ENCODE results near the gene MEF2C. TPM values are rescaled to one million over a fixed set of nuclear protein-coding genes. Genes with fewer than 3 reads are reported as not detected.
A peak's percentile ranks its signal among the peaks of the same experiment; 100 is the strongest.

The MEF2C gene
- total and polyA plus RNA-seq, 2 experiments from 2014 or later: 3.2 to 3.4 TPM

- in situ Hi-C loops (cut with MboI): loop anchor here (10.0 to 25.0 kb wide), 2 partner anchors 546 to 909 kb away; no protein-coding TSS in a partner anchor
- H3K27ac ChIP-seq: no peak overlapping the region
- H3K9me3 ChIP-seq (ENCODE audit: low read depth): no peaks in the 10 kb centered on the region
- H3K27me3 ChIP-seq (replicated peaks; ENCODE audit: insufficient read depth): peaks cover 95% of the 10 kb centered on the region
- no peak overlapping the region for H2AFZ ChIP-seq
- no peaks in the 10 kb centered on the region for H3F3A ChIP-seq (ENCODE audit: insufficient read depth)
- no peak overlapping the region for H3K4me2 ChIP-seq (ENCODE audit: unreplicated experiment)
- H3K9ac ChIP-seq: no peak overlapping the region
- no peaks in the 10 kb centered on the region for H3K36me3 ChIP-seq (ENCODE audit: low read depth)
- 7 to 10% methylated on average over 30 to 31 of the region's 31 CpGs for WGBS, 2 experiments (ENCODE audit: low coverage in 1 of 2, low lambda C conversion rate in 2 of 2, missing lambda C conversion rate in 2 of 2)
- DNase-seq: peak; percentile 28
- H4K20me1 ChIP-seq (ENCODE audit: insufficient read depth): no peaks in the 10 kb centered on the region
- H3K4me3 ChIP-seq: no peak overlapping the region
- H3K9me2 ChIP-seq (ENCODE audit: insufficient read depth): no peaks in the 10 kb centered on the region
- TF ChIP-seq EZH2phosphoT487 (IDR thresholded peaks at IDR 0.05; ENCODE audit: insufficient read depth, low read depth) (peak; percentile 77; the same call in 1 of the 2 replicates), EZH2 (IDR thresholded peaks at IDR 0.05; ENCODE audit: insufficient read depth, poor library complexity, severe bottlenecking) (no peak)
- H3K79me2 ChIP-seq (ENCODE audit: insufficient read depth): no peaks in the 10 kb centered on the region
- H3K4me1 ChIP-seq (ENCODE audit: insufficient read depth): no peaks in the 10 kb centered on the region
Observed at GRCh38 chr5:88683506-88684135, 199.4 kb downstream of the MEF2C start.

- Histone ChIP-seq H3K9me2 (ENCODE audit: insufficient read depth) (no peaks in the 10 kb centered on the region), H3K36me3 (ENCODE audit: low read depth) (no peaks in the 10 kb centered on the region), H3K27me3 (replicated peaks; ENCODE audit: insufficient read depth) (peaks cover 93% of the 10 kb centered on the region), H3K9ac (no peak overlapping the region), H3K4me2 (ENCODE audit: unreplicated experiment) (no peak overlapping the region), H3K4me1 (ENCODE audit: insufficient read depth) (no peaks in the 10 kb centered on the region), H3K79me2 (ENCODE audit: insufficient read depth) (no peaks in the 10 kb centered on the region), H3K27ac (no peak overlapping the region), H4K20me1 (ENCODE audit: insufficient read depth) (no peaks in the 10 kb centered on the region), H2AFZ (no peak overlapping the region), H3K4me3 (no peak overlapping the region), H3K9me3 (ENCODE audit: low read depth) (no peaks in the 10 kb centered on the region), H3F3A (ENCODE audit: insufficient read depth) (no peaks in the 10 kb centered on the region)
- TF ChIP-seq EZH2phosphoT487 (IDR thresholded peaks at IDR 0.05; ENCODE audit: insufficient read depth, low read depth): no peak
- TF ChIP-seq EZH2 (IDR thresholded peaks at IDR 0.05; ENCODE audit: insufficient read depth, poor library complexity, severe bottlenecking): no peak
- WGBS, 2 experiments (ENCODE audit: low coverage in 1 of 2, low lambda C conversion rate in 2 of 2, missing lambda C conversion rate in 2 of 2): 19 to 21% methylated on average over 5 of the region's 5 CpGs
- DNase-seq: no peak
- in situ Hi-C loops (cut with MboI): loop anchor here (10.0 to 25.0 kb wide), 2 partner anchors 546 to 908 kb away; no protein-coding TSS in a partner anchor
Observed at GRCh38 chr5:88682881-88683361, 200.1 kb downstream of the MEF2C start.

- Histone ChIP-seq H3K27ac (no peak overlapping the region), H3K9me3 (ENCODE audit: low read depth) (no peaks in the 10 kb centered on the region), H3K9me2 (ENCODE audit: insufficient read depth) (no peaks in the 10 kb centered on the region), H2AFZ (no peak overlapping the region), H3K27me3 (replicated peaks; ENCODE audit: insufficient read depth) (peaks cover 93% of the 10 kb centered on the region), H3F3A (ENCODE audit: insufficient read depth) (no peaks in the 10 kb centered on the region), H3K36me3 (ENCODE audit: low read depth) (no peaks in the 10 kb centered on the region), H3K79me2 (ENCODE audit: insufficient read depth) (no peaks in the 10 kb centered on the region), H3K4me3 (no peak overlapping the region), H3K9ac (no peak overlapping the region), H3K4me1 (ENCODE audit: insufficient read depth) (no peaks in the 10 kb centered on the region), H4K20me1 (ENCODE audit: insufficient read depth) (no peaks in the 10 kb centered on the region), H3K4me2 (ENCODE audit: unreplicated experiment) (no peak overlapping the region)
- TF ChIP-seq EZH2phosphoT487 (IDR thresholded peaks at IDR 0.05; ENCODE audit: insufficient read depth, low read depth) (no peak), EZH2 (IDR thresholded peaks at IDR 0.05; ENCODE audit: insufficient read depth, poor library complexity, severe bottlenecking) (no peak)
- WGBS, 2 experiments (ENCODE audit: low coverage in 1 of 2, low lambda C conversion rate in 2 of 2, missing lambda C conversion rate in 2 of 2): 1 to 4% methylated on average over 1 of the region's 1 CpG
- in situ Hi-C loops (cut with MboI): loop anchor here (10.0 to 25.0 kb wide), 2 partner anchors 545 to 907 kb away; no protein-coding TSS in a partner anchor
- DNase-seq: no peak
Observed at GRCh38 chr5:88682131-88682530, 200.9 kb downstream of the MEF2C start.

- H3K4me3 ChIP-seq: no peak overlapping the region
- no peaks in the 10 kb centered on the region for H3K4me1 ChIP-seq (ENCODE audit: insufficient read depth)
- no peaks in the 10 kb centered on the region for H3K79me2 ChIP-seq (ENCODE audit: insufficient read depth)
- H3F3A ChIP-seq (ENCODE audit: insufficient read depth): no peaks in the 10 kb centered on the region
- no peaks in the 10 kb centered on the region for H3K9me3 ChIP-seq (ENCODE audit: low read depth)
- no peaks in the 10 kb centered on the region for H3K9me2 ChIP-seq (ENCODE audit: insufficient read depth)
- in situ Hi-C loops (cut with MboI): loop anchor here (10.0 to 25.0 kb wide), 2 partner anchors 544 to 907 kb away; no protein-coding TSS in a partner anchor
- DNase-seq: no peak
- no peaks in the 10 kb centered on the region for H3K36me3 ChIP-seq (ENCODE audit: low read depth)
- peaks cover 93% of the 10 kb centered on the region for H3K27me3 ChIP-seq (replicated peaks; ENCODE audit: insufficient read depth)
- no peak overlapping the region for H3K27ac ChIP-seq
- TF ChIP-seq EZH2 (IDR thresholded peaks at IDR 0.05; ENCODE audit: insufficient read depth, poor library complexity, severe bottlenecking): no peak
- TF ChIP-seq EZH2phosphoT487 (IDR thresholded peaks at IDR 0.05; ENCODE audit: insufficient read depth, low read depth): no peak
- WGBS, 2 experiments (ENCODE audit: low coverage in 1 of 2, low lambda C conversion rate in 2 of 2, missing lambda C conversion rate in 2 of 2): 52 to 56% methylated on average over 5 of the region's 5 CpGs
- no peak overlapping the region for H3K4me2 ChIP-seq (ENCODE audit: unreplicated experiment)
- H2AFZ ChIP-seq: no peak overlapping the region
- no peak overlapping the region for H3K9ac ChIP-seq
- no peaks in the 10 kb centered on the region for H4K20me1 ChIP-seq (ENCODE audit: insufficient read depth)
Observed at GRCh38 chr5:88681211-88681803, 201.7 kb downstream of the MEF2C start.

All from GM23248 (cell line).